GM23248 (cell line): ENCODE measurements around the gene PLEKHA6.

Source experiments
- EZH2 ChIP-seq: fragments of 200-600 bp; sonication (generic); IDR thresholded peaks from 2 replicates; pipeline ENCODE4 v1.6.1; 2018; ENCODE audit warnings: antibody characterized with exemption, mild to moderate bottlenecking; ENCODE audit not compliant: insufficient read depth, poor library complexity, severe bottlenecking
- EZH2phosphoT487 ChIP-seq: fragments of 200-600 bp; sonication (generic); IDR thresholded peaks from 2 replicates; pipeline ENCODE4 v1.6.1; 2018; ENCODE audit warnings: antibody characterized with exemption, moderate library complexity, mild to moderate bottlenecking, low read depth; ENCODE audit not compliant: insufficient read depth

GRCh38 chr1:204285436-204286305 is 74.1 kb downstream of the PLEKHA6 start:
- TF ChIP-seq EZH2phosphoT487 (no peak), EZH2 (no peak)
